GM12878 (cell line): ENCODE data around the gene TMEM114. TPM values are rescaled to one million over a fixed set of nuclear protein-coding genes. Genes with fewer than 3 reads are reported as not detected.

ENCODE experiments used
- EP300 ChIP-seq, 2 experiments: fragments of 150-350 bp in 1 of 2; IDR thresholded peaks; 2 replicates each; pipeline ENCODE4 v1.6.1; 2011 to 2012; ENCODE audit warnings: low read depth in 2 of 2, low read length in 2 of 2, borderline replicate concordance in 1 of 2, improper control_type of control experiment in 1 of 2, inconsistent platforms in 1 of 2; ENCODE audit not compliant: control insufficient read depth in 1 of 2
- GATAD2B ChIP-seq: fragments of 450-650 bp; conservative IDR thresholded peaks from 2 replicates; pipeline ENCODE4 v1.6.1; 2017; ENCODE audit warnings: low read depth, mild to moderate bottlenecking, moderate library complexity
- HDAC6 ChIP-seq: fragments of 200-600 bp; sonication (generic); IDR thresholded peaks from one replicate; pipeline ENCODE4 v1.8.0; 2017; ENCODE audit warnings: antibody characterized with exemption; ENCODE audit not compliant: unreplicated experiment
- HDGF ChIP-seq: fragments of 450-650 bp; IDR thresholded peaks from 2 replicates; pipeline ENCODE4 v1.6.1; 2016; ENCODE audit warnings: antibody characterized with exemption
- KAT2A ChIP-seq: conservative IDR thresholded peaks from 2 replicates; pipeline ENCODE4 v1.6.1; 2011; ENCODE audit warnings: low read depth, low read length; ENCODE audit not compliant: control insufficient read depth
- LARP7 ChIP-seq: fragments of 450-650 bp; IDR thresholded peaks from 2 replicates; pipeline ENCODE4 v1.6.1; 2017; ENCODE audit warnings: mild to moderate bottlenecking
- RFX5 ChIP-seq: IDR thresholded peaks from 2 replicates; pipeline ENCODE4 v1.6.1; 2011; ENCODE audit warnings: low read depth, low read length, improper control_type of control experiment
- STAT3 ChIP-seq: IDR thresholded peaks from 2 replicates; pipeline ENCODE4 v1.6.1; 2011; ENCODE audit warnings: low read depth, low read length, improper control_type of control experiment
- TBL1XR1 ChIP-seq: IDR thresholded peaks from 2 replicates; pipeline ENCODE4 v1.6.1; 2012; ENCODE audit warnings: low read depth, low read length, improper control_type of control experiment
- YY1 ChIP-seq: IDR thresholded peaks from 2 replicates; pipeline ENCODE4 v1.6.1; 2011; ENCODE audit warnings: low read depth, mild to moderate bottlenecking, low read length
- polyA plus RNA-seq, 11 experiments: library from polyadenylated mRNA; depleted of rRNA in 4 of 11; unstranded in 6 of 11; stranded (reverse) in 5 of 11; fragments of >200 nt; fragmentation: Nextera tagmentation in 4 of 11; fragmentation: Illumina TruSeq in 1 of 11; extraction: Ambion mirVana in 4 of 11; extraction: Trizol in 1 of 11; gene quantifications; 1 replicate in 1 of 11; 2 replicates in 10 of 11; pipeline versions ENCODE4 v1.2.1 to v1.2.3, GENCODE V29; 2011 to 2016; ENCODE audit warnings: inconsistent platforms in 2 of 11, missing spikeins in 2 of 11, low read depth in 1 of 11
- total RNA-seq, 4 experiments: library from RNA; depleted of rRNA in 3 of 4; stranded (reverse); fragments of >200 nt in 3 of 4; fragmentation: Illumina TruSeq in 1 of 4; extraction: Trizol in 1 of 4; gene quantifications; 2 replicates each; pipeline versions ENCODE4 v1.2.1 to v1.2.3, GENCODE V29; 2013 to 2021
- TF ChIP-seq, protein P1 (sequence below): fragments of 450-650 bp; IDR thresholded peaks from 2 replicates; pipeline ENCODE4 v1.6.1; 2017; ENCODE audit warnings: low read depth, mild to moderate bottlenecking, moderate library complexity
- TF ChIP-seq, protein P2 (sequence below): fragments of 450-650 bp; IDR thresholded peaks from 2 replicates; pipeline ENCODE4 v1.6.1; 2018; ENCODE audit warnings: borderline replicate concordance, mild to moderate bottlenecking; ENCODE audit not compliant: partially characterized antibody
- TF ChIP-seq, protein P3 (sequence below): IDR thresholded peaks from 2 replicates; pipeline ENCODE4 v1.6.1; 2011; ENCODE audit warnings: borderline replicate concordance, low read depth, mild to moderate bottlenecking, moderate library complexity, low read length; ENCODE audit not compliant: insufficient read depth, poor library complexity, severe bottlenecking
- TF ChIP-seq, protein P4 (sequence below): fragments of 150-350 bp; IDR thresholded peaks from 2 replicates; pipeline ENCODE4 v1.6.1; 2016; ENCODE audit warnings: low read depth, low read length
- TF ChIP-seq, protein P5 (sequence below): fragments of 450-650 bp; IDR thresholded peaks from 2 replicates; pipeline ENCODE4 v1.6.1; 2017; ENCODE audit warnings: mild to moderate bottlenecking, moderate library complexity

The TMEM114 gene
- total and polyA plus RNA-seq, 10 of the 15 experiments (the other 5 are each of a cell fraction or from before 2014, with no cell fraction given), result not detected

DNA sequence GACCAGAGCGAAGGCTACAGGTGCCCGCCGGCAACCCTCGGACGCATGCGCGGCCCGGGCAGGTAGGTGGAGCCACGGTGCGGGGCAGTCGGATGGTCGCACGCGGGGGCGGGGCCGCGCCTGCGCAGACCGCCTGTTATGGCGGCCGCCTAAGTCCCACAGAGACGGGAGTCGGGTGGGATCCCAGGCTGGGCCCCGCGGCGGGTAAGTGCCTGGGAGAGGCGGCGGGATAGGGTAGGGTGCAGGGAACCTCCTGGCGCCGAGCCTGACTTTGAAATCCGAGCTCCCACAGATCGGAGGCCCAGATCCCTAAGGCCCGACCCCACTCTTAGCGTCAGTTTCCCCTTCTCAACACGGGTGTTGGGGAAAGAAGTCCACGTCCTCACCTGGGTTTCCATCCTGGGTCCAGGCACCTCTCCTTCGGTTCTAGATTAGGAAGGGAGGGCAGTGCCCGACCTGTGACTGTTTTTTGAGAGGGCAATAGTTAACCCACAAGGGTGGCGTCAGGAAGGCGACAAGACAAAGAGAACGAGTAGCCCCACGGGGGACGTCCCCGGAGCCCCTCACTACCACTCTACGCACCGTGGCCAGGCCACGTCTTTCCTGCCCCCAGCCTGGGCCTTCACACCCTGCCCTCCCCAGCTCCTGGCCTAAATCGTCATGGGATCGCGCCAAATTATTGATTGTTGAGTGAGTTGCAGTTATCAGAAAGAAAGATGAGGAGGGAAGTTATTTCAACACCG lies 31.4 kb upstream of the TMEM114 start, which contains the start of gene METTL22 (continued):
- no peak for TF ChIP-seq HDAC6
- TF ChIP-seq, protein P1, sequence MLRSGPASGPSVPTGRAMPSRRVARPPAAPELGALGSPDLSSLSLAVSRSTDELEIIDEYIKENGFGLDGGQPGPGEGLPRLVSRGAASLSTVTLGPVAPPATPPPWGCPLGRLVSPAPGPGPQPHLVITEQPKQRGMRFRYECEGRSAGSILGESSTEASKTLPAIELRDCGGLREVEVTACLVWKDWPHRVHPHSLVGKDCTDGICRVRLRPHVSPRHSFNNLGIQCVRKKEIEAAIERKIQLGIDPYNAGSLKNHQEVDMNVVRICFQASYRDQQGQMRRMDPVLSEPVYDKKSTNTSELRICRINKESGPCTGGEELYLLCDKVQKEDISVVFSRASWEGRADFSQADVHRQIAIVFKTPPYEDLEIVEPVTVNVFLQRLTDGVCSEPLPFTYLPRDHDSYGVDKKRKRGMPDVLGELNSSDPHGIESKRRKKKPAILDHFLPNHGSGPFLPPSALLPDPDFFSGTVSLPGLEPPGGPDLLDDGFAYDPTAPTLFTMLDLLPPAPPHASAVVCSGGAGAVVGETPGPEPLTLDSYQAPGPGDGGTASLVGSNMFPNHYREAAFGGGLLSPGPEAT, result peak; percentile 43; the same call in 1 of the 2 replicates
- TF ChIP-seq LARP7, result 0 out of 2 replicates have a peak, but pooled peaks have one; percentile 38
- TF ChIP-seq KAT2A, result no peak
- TF ChIP-seq RFX5, result no peak
- TF ChIP-seq, protein P2, sequence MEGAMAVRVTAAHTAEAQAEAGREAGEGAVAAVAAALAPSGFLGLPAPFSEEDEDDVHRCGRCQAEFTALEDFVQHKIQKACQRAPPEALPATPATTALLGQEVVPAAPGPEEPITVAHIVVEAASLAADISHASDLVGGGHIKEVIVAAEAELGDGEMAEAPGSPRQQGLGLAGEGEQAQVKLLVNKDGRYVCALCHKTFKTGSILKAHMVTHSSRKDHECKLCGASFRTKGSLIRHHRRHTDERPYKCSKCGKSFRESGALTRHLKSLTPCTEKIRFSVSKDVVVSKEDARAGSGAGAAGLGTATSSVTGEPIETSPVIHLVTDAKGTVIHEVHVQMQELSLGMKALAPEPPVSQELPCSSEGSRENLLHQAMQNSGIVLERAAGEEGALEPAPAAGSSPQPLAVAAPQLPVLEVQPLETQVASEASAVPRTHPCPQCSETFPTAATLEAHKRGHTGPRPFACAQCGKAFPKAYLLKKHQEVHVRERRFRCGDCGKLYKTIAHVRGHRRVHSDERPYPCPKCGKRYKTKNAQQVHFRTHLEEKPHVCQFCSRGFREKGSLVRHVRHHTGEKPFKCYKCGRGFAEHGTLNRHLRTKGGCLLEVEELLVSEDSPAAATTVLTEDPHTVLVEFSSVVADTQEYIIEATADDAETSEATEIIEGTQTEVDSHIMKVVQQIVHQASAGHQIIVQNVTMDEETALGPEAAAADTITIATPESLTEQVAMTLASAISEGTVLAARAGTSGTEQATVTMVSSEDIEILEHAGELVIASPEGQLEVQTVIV, result no peak
- TF ChIP-seq, protein P3, sequence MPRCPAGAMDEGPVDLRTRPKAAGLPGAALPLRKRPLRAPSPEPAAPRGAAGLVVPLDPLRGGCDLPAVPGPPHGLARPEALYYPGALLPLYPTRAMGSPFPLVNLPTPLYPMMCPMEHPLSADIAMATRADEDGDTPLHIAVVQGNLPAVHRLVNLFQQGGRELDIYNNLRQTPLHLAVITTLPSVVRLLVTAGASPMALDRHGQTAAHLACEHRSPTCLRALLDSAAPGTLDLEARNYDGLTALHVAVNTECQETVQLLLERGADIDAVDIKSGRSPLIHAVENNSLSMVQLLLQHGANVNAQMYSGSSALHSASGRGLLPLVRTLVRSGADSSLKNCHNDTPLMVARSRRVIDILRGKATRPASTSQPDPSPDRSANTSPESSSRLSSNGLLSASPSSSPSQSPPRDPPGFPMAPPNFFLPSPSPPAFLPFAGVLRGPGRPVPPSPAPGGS, result no peak
- TF ChIP-seq HDGF, result peak; percentile 50; the same call in 1 of the 2 replicates
- TF ChIP-seq YY1, result peak; percentile 96
- TF ChIP-seq, protein P4, sequence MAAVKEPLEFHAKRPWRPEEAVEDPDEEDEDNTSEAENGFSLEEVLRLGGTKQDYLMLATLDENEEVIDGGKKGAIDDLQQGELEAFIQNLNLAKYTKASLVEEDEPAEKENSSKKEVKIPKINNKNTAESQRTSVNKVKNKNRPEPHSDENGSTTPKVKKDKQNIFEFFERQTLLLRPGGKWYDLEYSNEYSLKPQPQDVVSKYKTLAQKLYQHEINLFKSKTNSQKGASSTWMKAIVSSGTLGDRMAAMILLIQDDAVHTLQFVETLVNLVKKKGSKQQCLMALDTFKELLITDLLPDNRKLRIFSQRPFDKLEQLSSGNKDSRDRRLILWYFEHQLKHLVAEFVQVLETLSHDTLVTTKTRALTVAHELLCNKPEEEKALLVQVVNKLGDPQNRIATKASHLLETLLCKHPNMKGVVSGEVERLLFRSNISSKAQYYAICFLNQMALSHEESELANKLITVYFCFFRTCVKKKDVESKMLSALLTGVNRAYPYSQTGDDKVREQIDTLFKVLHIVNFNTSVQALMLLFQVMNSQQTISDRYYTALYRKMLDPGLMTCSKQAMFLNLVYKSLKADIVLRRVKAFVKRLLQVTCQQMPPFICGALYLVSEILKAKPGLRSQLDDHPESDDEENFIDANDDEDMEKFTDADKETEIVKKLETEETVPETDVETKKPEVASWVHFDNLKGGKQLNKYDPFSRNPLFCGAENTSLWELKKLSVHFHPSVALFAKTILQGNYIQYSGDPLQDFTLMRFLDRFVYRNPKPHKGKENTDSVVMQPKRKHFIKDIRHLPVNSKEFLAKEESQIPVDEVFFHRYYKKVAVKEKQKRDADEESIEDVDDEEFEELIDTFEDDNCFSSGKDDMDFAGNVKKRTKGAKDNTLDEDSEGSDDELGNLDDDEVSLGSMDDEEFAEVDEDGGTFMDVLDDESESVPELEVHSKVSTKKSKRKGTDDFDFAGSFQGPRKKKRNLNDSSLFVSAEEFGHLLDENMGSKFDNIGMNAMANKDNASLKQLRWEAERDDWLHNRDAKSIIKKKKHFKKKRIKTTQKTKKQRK, result no peak
- TF ChIP-seq GATAD2B, result peak; percentile 51; the same call in 1 of the 2 replicates
- TF ChIP-seq EP300 (IDR thresholded peaks at IDR 0.05; ENCODE audit: borderline replicate concordance in 1 of 2, control insufficient read depth in 1 of 2, low read depth in 2 of 2, low read length in 2 of 2), result no peak
- no peak for TF ChIP-seq STAT3
- TF ChIP-seq, protein P5, sequence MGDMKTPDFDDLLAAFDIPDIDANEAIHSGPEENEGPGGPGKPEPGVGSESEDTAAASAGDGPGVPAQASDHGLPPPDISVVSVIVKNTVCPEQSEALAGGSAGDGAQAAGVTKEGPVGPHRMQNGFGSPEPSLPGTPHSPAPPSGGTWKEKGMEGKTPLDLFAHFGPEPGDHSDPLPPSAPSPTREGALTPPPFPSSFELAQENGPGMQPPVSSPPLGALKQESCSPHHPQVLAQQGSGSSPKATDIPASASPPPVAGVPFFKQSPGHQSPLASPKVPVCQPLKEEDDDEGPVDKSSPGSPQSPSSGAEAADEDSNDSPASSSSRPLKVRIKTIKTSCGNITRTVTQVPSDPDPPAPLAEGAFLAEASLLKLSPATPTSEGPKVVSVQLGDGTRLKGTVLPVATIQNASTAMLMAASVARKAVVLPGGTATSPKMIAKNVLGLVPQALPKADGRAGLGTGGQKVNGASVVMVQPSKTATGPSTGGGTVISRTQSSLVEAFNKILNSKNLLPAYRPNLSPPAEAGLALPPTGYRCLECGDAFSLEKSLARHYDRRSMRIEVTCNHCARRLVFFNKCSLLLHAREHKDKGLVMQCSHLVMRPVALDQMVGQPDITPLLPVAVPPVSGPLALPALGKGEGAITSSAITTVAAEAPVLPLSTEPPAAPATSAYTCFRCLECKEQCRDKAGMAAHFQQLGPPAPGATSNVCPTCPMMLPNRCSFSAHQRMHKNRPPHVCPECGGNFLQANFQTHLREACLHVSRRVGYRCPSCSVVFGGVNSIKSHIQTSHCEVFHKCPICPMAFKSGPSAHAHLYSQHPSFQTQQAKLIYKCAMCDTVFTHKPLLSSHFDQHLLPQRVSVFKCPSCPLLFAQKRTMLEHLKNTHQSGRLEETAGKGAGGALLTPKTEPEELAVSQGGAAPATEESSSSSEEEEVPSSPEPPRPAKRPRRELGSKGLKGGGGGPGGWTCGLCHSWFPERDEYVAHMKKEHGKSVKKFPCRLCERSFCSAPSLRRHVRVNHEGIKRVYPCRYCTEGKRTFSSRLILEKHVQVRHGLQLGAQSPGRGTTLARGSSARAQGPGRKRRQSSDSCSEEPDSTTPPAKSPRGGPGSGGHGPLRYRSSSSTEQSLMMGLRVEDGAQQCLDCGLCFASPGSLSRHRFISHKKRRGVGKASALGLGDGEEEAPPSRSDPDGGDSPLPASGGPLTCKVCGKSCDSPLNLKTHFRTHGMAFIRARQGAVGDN, result 0 out of 2 replicates have a peak, but pooled peaks have one; percentile 11
- TF ChIP-seq TBL1XR1, result no peak
